Lung (tissue), 12 donors: ENCODE data around the gene ITGAD. TPM values are rescaled to one million over a fixed set of nuclear protein-coding genes. Genes with fewer than 3 reads are reported as not detected.

Experiments
- ATAC-seq: fragments of 200-7000 bp; cut with Tn5 transposase; one replicate; pipeline ENCODE4 v1.9.1; 2020; ENCODE audit warnings: moderate number of reproducible peaks; ENCODE audit not compliant: insufficient read depth, low FRiP score
- DNase-seq, 3 donors: peaks; one replicate each; pipeline ENCODE4 v3.0.0-alpha.2; 2013 to 2017
- H3K27ac ChIP-seq, 2 donors: one replicate each; pipeline ENCODE4 v1.5.1; 2013; ENCODE audit warnings: mild to moderate bottlenecking in 2 of 2, moderate library complexity in 2 of 2, control low read depth in 1 of 2, inconsistent platforms in 1 of 2, low read depth in 1 of 2, low read length in 1 of 2
- H3K27me3 ChIP-seq, 3 donors: one replicate each; pipeline ENCODE4 v1.5.1; 2013; ENCODE audit warnings: low read length in 2 of 3; ENCODE audit not compliant: control insufficient read depth in 3 of 3, insufficient read depth in 3 of 3
- H3K36me3 ChIP-seq, 4 donors: one replicate each; pipeline ENCODE4 v1.5.1; 2013; ENCODE audit warnings: low read length in 4 of 4, mild to moderate bottlenecking in 1 of 4, moderate library complexity in 1 of 4; ENCODE audit not compliant: control insufficient read depth in 4 of 4, insufficient read depth in 4 of 4
- H3K4me1 ChIP-seq, 5 donors: one replicate each; pipeline ENCODE4 v1.5.1; 2013; ENCODE audit warnings: low read length in 5 of 5, mild to moderate bottlenecking in 2 of 5, moderate library complexity in 1 of 5; ENCODE audit not compliant: control insufficient read depth in 5 of 5, insufficient read depth in 5 of 5
- H3K4me3 ChIP-seq: one replicate; pipeline ENCODE4 v1.5.1; 2013; ENCODE audit warnings: mild to moderate bottlenecking, control low read depth, moderate library complexity
- H3K9ac ChIP-seq, 2 donors: one replicate each; pipeline ENCODE4 v1.5.1; 2013; ENCODE audit warnings: low read length in 2 of 2, control low read depth in 1 of 2; ENCODE audit not compliant: insufficient read depth in 1 of 2
- H3K9me3 ChIP-seq, 4 donors: one replicate each; pipeline ENCODE4 v1.5.1; 2013; ENCODE audit warnings: low read length in 3 of 4, mild to moderate bottlenecking in 1 of 4, moderate library complexity in 1 of 4; ENCODE audit not compliant: control insufficient read depth in 4 of 4, insufficient read depth in 3 of 4
- WGBS, 2 donors: extraction: QIAGEN DNeasy Blood & Tissue Kit; methylation state at CpG; one replicate each; pipeline ENCODE4 v1.1.7; 2013; 5-methylcytosine and 5-hydroxymethylcytosine counted together
- polyA plus RNA-seq, 2 donors: library from polyadenylated mRNA; stranded (reverse); fragments of 200-250 nt; gene quantifications; one replicate each; pipeline ENCODE4 v1.2.1, GENCODE V29; 2013
- total RNA-seq, 2 donors: library from RNA; depleted of rRNA in 1 of 2; stranded (reverse); fragments of >200 nt in 1 of 2; gene quantifications; one replicate each; pipeline ENCODE4 v1.2.1, GENCODE V29; 2014 to 2021
- TF ChIP-seq, protein P1 (sequence below): IDR thresholded peaks from 2 replicates; pipeline ENCODE4 v1.5.1; 2012; ENCODE audit warnings: mild to moderate bottlenecking; ENCODE audit errors: control extremely low read depth, extremely low read depth
- donor health status: control.
- donor health status: control.
- donor health status: Bipolar disorder and iron deficiency.
- donor health status: healthy.
- donor health status: DM: yes; HTN: yes; CAD: no.

Gene ITGAD
- total and polyA plus RNA-seq, 4 donors: 0.19 to 1.5 (median 0.33) TPM

DNA sequence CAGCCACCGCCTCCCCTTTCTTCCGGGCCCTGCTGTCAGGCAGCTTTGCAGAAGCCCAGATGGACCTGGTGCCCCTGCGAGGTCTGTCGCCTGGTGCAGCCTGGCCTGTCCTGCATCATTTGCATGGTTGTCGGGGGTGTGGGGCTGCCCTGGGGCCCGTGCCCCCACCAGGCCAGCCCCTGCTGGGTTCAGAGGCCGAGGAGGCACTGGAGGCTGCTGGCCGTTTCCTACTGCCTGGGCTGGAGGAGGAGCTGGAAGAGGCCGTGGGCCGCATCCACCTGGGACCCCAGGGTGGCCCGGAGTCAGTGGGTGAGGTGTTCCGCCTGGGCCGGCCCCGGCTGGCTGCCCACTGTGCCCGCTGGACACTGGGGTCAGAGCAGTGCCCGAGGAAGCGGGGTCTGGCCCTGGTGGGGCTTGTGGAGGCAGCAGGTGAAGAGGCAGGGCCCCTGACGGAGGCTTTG lies 73.3 kb downstream of the ITGAD start:
- H3K27me3 ChIP-seq: no peaks in the 10 kb centered on the region
- 86 to 96% methylated on average over 18 of the region's 18 CpGs for WGBS, 2 donors
- H3K36me3 ChIP-seq: peaks cover 3 to 39% (median 9%) of the 10 kb centered on the region in 4 donors
- DNase-seq (no peak), ATAC-seq (no peak)
- no peak overlapping the region for H3K9ac ChIP-seq
- H3K4me1 ChIP-seq: peaks cover 0 to 8% (median 5%) of the 10 kb centered on the region in 5 donors
- no peak overlapping the region for H3K27ac ChIP-seq
- no peak overlapping the region for H3K4me3 ChIP-seq
- TF ChIP-seq, protein P1, sequence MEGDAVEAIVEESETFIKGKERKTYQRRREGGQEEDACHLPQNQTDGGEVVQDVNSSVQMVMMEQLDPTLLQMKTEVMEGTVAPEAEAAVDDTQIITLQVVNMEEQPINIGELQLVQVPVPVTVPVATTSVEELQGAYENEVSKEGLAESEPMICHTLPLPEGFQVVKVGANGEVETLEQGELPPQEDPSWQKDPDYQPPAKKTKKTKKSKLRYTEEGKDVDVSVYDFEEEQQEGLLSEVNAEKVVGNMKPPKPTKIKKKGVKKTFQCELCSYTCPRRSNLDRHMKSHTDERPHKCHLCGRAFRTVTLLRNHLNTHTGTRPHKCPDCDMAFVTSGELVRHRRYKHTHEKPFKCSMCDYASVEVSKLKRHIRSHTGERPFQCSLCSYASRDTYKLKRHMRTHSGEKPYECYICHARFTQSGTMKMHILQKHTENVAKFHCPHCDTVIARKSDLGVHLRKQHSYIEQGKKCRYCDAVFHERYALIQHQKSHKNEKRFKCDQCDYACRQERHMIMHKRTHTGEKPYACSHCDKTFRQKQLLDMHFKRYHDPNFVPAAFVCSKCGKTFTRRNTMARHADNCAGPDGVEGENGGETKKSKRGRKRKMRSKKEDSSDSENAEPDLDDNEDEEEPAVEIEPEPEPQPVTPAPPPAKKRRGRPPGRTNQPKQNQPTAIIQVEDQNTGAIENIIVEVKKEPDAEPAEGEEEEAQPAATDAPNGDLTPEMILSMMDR: no peak
- H3K9me3 ChIP-seq: no peaks in the 10 kb centered on the region

DNA sequence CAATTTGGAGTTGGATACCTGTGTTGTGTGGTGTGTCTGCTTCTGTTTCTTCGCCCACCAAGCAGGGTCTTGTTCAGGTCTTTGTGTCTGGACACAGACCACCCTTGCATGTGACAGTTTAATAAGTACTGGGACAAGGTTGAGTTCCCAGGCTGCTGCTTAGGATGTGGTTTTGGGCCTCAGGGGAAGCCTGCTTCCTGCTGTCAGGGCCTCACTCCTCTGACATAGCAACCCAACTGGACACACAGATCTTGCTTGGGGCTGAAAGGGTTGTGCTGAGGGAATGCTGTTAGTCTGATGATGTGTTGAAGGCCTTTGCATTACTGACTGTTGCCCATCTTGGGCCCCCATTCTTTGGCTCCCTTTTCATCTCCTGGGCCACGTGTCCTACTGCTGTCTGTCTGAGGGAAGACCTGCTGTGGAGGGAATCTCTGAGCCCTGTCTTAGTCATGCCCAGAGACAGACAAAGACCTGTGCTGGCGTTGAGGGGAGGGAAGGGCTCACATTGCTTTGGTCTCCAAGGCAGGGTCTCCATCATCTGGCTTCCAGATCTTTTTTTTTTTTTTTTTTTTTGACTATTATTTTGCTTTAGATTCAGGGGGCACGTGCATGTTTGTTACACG lies 74.1 kb downstream of the ITGAD start:
- H3K9me3 ChIP-seq: no peaks in the 10 kb centered on the region
- H3K4me3 ChIP-seq: no peak overlapping the region
- H3K27me3 ChIP-seq: no peaks in the 10 kb centered on the region
- peaks cover 3 to 36% (median 9%) of the 10 kb centered on the region in 4 donors for H3K36me3 ChIP-seq
- DNase-seq (no peak), ATAC-seq (no peak)
- H3K27ac ChIP-seq: peak overlapping the region in 1 of 2 donors; percentile 27
- WGBS, 2 donors: 64 to 85% methylated on average over 5 of the region's 5 CpGs
- peaks cover 0 to 11% (median 5%) of the 10 kb centered on the region in 5 donors for H3K4me1 ChIP-seq
- TF ChIP-seq, protein P1: no peak
- no peak overlapping the region for H3K9ac ChIP-seq

DNA sequence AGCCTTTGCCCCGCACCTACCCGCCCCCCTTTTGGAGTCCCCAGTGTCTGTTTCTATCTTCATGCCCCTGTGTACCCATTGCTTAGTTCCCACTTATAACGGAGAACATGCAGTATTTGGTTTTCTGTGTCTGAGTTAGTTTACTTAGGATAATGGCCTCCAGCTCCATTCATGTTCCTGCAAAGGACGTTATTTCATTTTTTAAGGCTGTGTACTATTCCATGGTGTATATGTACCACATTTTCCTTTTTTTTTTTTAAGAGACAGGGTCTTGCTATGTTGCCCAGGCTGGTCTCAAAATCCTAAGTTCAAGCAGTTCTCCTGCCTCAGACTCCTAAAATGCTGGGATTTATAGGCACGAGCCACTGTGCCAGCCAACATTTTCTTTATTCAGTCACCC lies 74.7 kb downstream of the ITGAD start:
- WGBS, 2 donors: 88 to 93% methylated on average over 5 of the region's 5 CpGs
- peaks cover 0 to 15% (median 5%) of the 10 kb centered on the region in 5 donors for H3K4me1 ChIP-seq
- DNase-seq: no peak

More for the DNA sequence above, 74.7 kb downstream of the ITGAD start:
- no peak for ATAC-seq
- no peaks in the 10 kb centered on the region for H3K27me3 ChIP-seq
- TF ChIP-seq, protein P1: no peak
- no peak overlapping the region for H3K27ac ChIP-seq
- H3K9ac ChIP-seq: no peak overlapping the region
- H3K36me3 ChIP-seq: peaks cover 3 to 30% (median 8%) of the 10 kb centered on the region in 4 donors
- H3K4me3 ChIP-seq: no peak overlapping the region
- no peaks in the 10 kb centered on the region for H3K9me3 ChIP-seq
